HEK293 (cell line): Measurements from ENCODE around the gene OAS2.

Source experiments
- CTCF ChIA-PET: fragments of 350-600 bp; formaldehyde crosslinking; extraction: SDS; loops from one replicate; lab custom pipeline; 2021; ENCODE audit warnings: antibody characterized with exemption; lab: Yijun Ruan, JAX
- POLR2A ChIA-PET: fragments of 300-600 bp; formaldehyde crosslinking; extraction: SDS; loops from one replicate; lab custom pipeline; 2020; ENCODE audit warnings: antibody characterized with exemption, inconsistent platforms; lab: Yijun Ruan, JAX
- H3K27ac ChIP-seq: fragments of 200-500 bp; sonication (Bioruptor generic); 2 replicates; pipeline ENCODE4 v1.5.1; 2014; ENCODE audit warnings: low read depth, low read length, control low read depth, inconsistent platforms; ENCODE audit errors: extremely low read depth
- H3K36me3 ChIP-seq, 2 experiments: fragments of 200-500 bp in 1 of 2; sonication (Bioruptor generic) in 1 of 2; 1 replicate in 1 of 2; 2 replicates in 1 of 2; pipeline ENCODE4 v1.5.1; 2014 to 2017; ENCODE audit warnings: inconsistent platforms in 2 of 2, low read length in 2 of 2; ENCODE audit not compliant: control insufficient read depth in 2 of 2, insufficient read depth in 1 of 2
- H3K4me1 ChIP-seq: fragments of 200-500 bp; sonication (Bioruptor generic); 2 replicates; pipeline ENCODE4 v1.5.1; 2014; ENCODE audit warnings: mild to moderate bottlenecking, low read length, inconsistent platforms; ENCODE audit not compliant: control insufficient read depth, insufficient read depth
- H3K4me3 ChIP-seq: 2 replicates; pipeline ENCODE4 v1.5.1; 2011; ENCODE audit warnings: low read depth, mild to moderate bottlenecking, control low read depth, low read length, moderate library complexity
- H3K9me3 ChIP-seq: fragments of 200-500 bp; sonication (Bioruptor generic); 2 replicates; pipeline ENCODE4 v1.5.1; 2014; ENCODE audit warnings: low read depth, low read length, inconsistent platforms; ENCODE audit not compliant: control insufficient read depth, insufficient read depth
- EGR2 ChIP-seq: fragments of 450-650 bp; formaldehyde crosslinking; IDR thresholded peaks from 2 replicates; pipeline ENCODE4 v1.5.1; 2016; ENCODE audit warnings: low read depth, missing biosample characterization, missing genetic modification characterization
- ELK4 ChIP-seq: IDR thresholded peaks from 2 replicates; pipeline ENCODE4 v1.6.1; 2011; ENCODE audit warnings: mild to moderate bottlenecking, low read depth, low read length, borderline replicate concordance
- KLF7 ChIP-seq: fragments of 450-650 bp; formaldehyde crosslinking; IDR thresholded peaks from 2 replicates; pipeline ENCODE4 v1.5.1; 2016; ENCODE audit warnings: missing biosample characterization, missing genetic modification characterization, borderline replicate concordance
- SCRT2 ChIP-seq: fragments of 450-650 bp; formaldehyde crosslinking; IDR thresholded peaks from 2 replicates; pipeline ENCODE4 v1.5.1; 2016; ENCODE audit warnings: missing biosample characterization, missing genetic modification characterization
- SP2 ChIP-seq: fragments of 450-650 bp; formaldehyde crosslinking; IDR thresholded peaks from 2 replicates; pipeline ENCODE4 v1.5.1; 2016; ENCODE audit warnings: missing biosample characterization, missing genetic modification characterization
- SP3 ChIP-seq: fragments of 450-650 bp; formaldehyde crosslinking; IDR thresholded peaks from 2 replicates; pipeline ENCODE4 v1.5.1; 2016; ENCODE audit warnings: missing biosample characterization, missing genetic modification characterization
- TCF7L2 ChIP-seq: IDR thresholded peaks from 2 replicates; pipeline ENCODE4 v1.6.1; 2011; ENCODE audit warnings: low read depth, mild to moderate bottlenecking, inconsistent platforms, low read length, moderate library complexity, borderline replicate concordance
- ZBTB17 ChIP-seq: fragments of 450-650 bp; formaldehyde crosslinking; IDR thresholded peaks from 2 replicates; pipeline ENCODE4 v1.5.1; 2016; ENCODE audit warnings: missing biosample characterization, missing genetic modification characterization
- ZBTB20 ChIP-seq: fragments of 450-650 bp; formaldehyde crosslinking; IDR thresholded peaks from 2 replicates; pipeline ENCODE4 v1.5.1; 2016; ENCODE audit warnings: missing biosample characterization, missing genetic modification characterization
- ZFP41 ChIP-seq: fragments of 450-650 bp; formaldehyde crosslinking; IDR thresholded peaks from 2 replicates; pipeline ENCODE4 v1.5.1; 2016; ENCODE audit warnings: missing biosample characterization, missing genetic modification characterization, borderline replicate concordance
- ZNF19 ChIP-seq: fragments of 450-650 bp; formaldehyde crosslinking; IDR thresholded peaks from 2 replicates; pipeline ENCODE4; 2016; ENCODE audit warnings: missing biosample characterization, missing genetic modification characterization, low read depth
- ZNF239 ChIP-seq: fragments of 450-650 bp; formaldehyde crosslinking; IDR thresholded peaks from 2 replicates; pipeline ENCODE4 v1.5.1; 2016; ENCODE audit warnings: missing biosample characterization, missing genetic modification characterization
- ZNF248 ChIP-seq: fragments of 450-650 bp; formaldehyde crosslinking; IDR thresholded peaks from 2 replicates; pipeline ENCODE4 v1.5.1; 2017; ENCODE audit warnings: missing biosample characterization, missing genetic modification characterization
- ZNF266 ChIP-seq: fragments of 450-650 bp; formaldehyde crosslinking; IDR thresholded peaks from 2 replicates; pipeline ENCODE4 v1.5.1; 2016; ENCODE audit warnings: missing biosample characterization, missing genetic modification characterization, low read depth
- ZNF423 ChIP-seq: fragments of 450-650 bp; formaldehyde crosslinking; IDR thresholded peaks from 2 replicates; pipeline ENCODE4 v1.5.1; 2016; ENCODE audit warnings: missing biosample characterization, missing genetic modification characterization
- ZNF473 ChIP-seq: fragments of 450-650 bp; formaldehyde crosslinking; IDR thresholded peaks from 2 replicates; pipeline ENCODE4 v1.5.1; 2017; ENCODE audit warnings: missing biosample characterization, missing genetic modification characterization
- ZNF501 ChIP-seq: fragments of 450-650 bp; formaldehyde crosslinking; IDR thresholded peaks from 2 replicates; pipeline ENCODE4 v1.5.1; 2016; ENCODE audit warnings: missing biosample characterization, missing genetic modification characterization
- ZNF521 ChIP-seq: fragments of 450-650 bp; formaldehyde crosslinking; IDR thresholded peaks from 2 replicates; pipeline ENCODE4 v1.5.1; 2017; ENCODE audit warnings: missing biosample characterization, mild to moderate bottlenecking, missing genetic modification characterization
- ZNF555 ChIP-seq: fragments of 450-650 bp; formaldehyde crosslinking; conservative IDR thresholded peaks from 2 replicates; pipeline ENCODE4 v1.5.1; 2017; ENCODE audit warnings: missing biosample characterization, mild to moderate bottlenecking, missing genetic modification characterization, inconsistent platforms
- ZNF561 ChIP-seq: fragments of 450-650 bp; IDR thresholded peaks from 2 replicates; pipeline ENCODE4 v1.5.1; 2018; ENCODE audit warnings: missing biosample characterization, missing genetic modification characterization, borderline replicate concordance
- TF ChIP-seq, protein P1 (sequence below): fragments of 450-650 bp; formaldehyde crosslinking; IDR thresholded peaks from 2 replicates; pipeline ENCODE4 v1.5.0; 2017; ENCODE audit warnings: missing biosample characterization, missing genetic modification characterization, borderline replicate concordance
- TF ChIP-seq, protein P2 (sequence below): fragments of 450-650 bp; formaldehyde crosslinking; optimal IDR thresholded peaks from 2 replicates; pipeline ENCODE3; 2016; ENCODE audit warnings: missing biosample characterization, mild to moderate bottlenecking, missing genetic modification characterization

Gene OAS2

DNA sequence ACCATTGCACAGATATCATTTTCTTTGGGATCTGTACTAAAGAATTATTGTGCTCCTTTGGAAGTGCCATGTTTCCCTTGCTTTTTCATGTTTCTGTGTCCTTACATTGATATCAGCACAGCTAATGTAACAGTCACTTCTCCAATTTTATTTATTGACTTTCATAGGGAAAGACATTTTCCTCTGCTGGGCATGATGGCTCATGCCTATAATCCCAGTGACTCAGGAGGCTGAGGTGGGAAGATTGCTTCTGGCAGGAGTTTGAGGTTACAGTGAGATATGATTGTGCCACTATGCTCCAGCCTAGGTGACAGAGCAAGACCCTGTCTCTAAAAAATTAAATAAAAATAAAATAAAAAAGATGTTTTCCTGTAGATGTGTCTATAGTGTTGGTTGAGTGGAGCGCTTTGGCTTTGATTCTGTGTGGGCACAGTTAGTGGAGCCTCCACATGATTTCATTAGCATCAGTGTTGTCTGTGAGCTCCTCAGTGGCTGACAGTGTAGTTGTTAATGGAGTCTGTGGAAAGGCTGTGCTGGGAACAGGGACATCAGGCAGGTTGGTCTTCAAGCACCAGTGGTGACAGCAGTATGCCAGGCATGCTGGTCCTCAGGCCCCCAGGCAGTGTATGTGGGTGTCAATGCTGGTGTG is 7.4 kb downstream of the OAS2 start (continued):
- TF ChIP-seq, protein P1, sequence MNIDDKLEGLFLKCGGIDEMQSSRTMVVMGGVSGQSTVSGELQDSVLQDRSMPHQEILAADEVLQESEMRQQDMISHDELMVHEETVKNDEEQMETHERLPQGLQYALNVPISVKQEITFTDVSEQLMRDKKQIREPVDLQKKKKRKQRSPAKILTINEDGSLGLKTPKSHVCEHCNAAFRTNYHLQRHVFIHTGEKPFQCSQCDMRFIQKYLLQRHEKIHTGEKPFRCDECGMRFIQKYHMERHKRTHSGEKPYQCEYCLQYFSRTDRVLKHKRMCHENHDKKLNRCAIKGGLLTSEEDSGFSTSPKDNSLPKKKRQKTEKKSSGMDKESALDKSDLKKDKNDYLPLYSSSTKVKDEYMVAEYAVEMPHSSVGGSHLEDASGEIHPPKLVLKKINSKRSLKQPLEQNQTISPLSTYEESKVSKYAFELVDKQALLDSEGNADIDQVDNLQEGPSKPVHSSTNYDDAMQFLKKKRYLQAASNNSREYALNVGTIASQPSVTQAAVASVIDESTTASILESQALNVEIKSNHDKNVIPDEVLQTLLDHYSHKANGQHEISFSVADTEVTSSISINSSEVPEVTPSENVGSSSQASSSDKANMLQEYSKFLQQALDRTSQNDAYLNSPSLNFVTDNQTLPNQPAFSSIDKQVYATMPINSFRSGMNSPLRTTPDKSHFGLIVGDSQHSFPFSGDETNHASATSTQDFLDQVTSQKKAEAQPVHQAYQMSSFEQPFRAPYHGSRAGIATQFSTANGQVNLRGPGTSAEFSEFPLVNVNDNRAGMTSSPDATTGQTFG (tag by site-specific recombination) = no peak
- TF ChIP-seq ZNF266 (tag by site-specific recombination) = no peak
- TF ChIP-seq EGR2 (tag by site-specific recombination) = no peak
- TF ChIP-seq ELK4 = no peak
- TF ChIP-seq SP2 (tag by site-specific recombination) = no peak
- TF ChIP-seq KLF7 (tag by site-specific recombination) = no peak
- no peak for TF ChIP-seq ZNF19 (tag by site-specific recombination)
- TF ChIP-seq ZNF501 (tag by site-specific recombination) = no peak
- no peak for TF ChIP-seq ZFP41 (tag by site-specific recombination)
- no peak for TF ChIP-seq ZNF555 (tag by site-specific recombination)
- TF ChIP-seq ZBTB17 = no peak
- TF ChIP-seq ZNF521 (tag by site-specific recombination) = no peak

DNA sequence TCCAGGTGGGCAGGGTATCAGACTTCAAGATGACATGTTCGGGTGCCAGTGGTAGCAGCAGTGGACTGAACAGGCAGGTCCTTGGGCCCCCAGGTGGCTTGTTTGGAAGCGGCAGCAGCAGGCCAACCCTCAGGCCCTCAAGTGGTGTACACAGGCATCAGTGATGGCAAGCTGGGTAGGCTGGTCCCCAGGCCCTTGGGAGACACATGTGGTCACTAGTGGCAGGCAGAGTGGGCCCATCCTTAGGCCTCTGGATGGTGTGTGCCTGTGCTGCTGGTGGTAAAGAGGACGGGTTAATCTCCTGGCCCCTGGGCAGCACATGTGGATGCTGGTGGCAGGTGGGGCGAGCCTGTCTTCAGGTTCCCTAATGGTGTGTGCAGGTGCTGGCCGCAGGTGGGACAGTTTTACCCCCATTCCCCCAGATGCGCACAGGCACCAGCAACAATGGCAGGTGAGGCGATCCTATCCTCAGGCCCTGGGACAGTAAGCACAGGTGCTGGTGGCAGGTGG is 8.0 kb downstream of the OAS2 start:
- ChIA-PET POLR2A (no interaction called here), CTCF (no interaction called here)
- no peak overlapping the region for H3K27ac ChIP-seq
- no peaks in the 10 kb centered on the region for H3K36me3 ChIP-seq
- H3K4me1 ChIP-seq = no peaks in the 10 kb centered on the region
- no peak overlapping the region for H3K4me3 ChIP-seq
- TF ChIP-seq SCRT2 (tag by site-specific recombination) = no peak
- TF ChIP-seq TCF7L2 = no peak
- no peak for TF ChIP-seq ZNF248
- no peak for TF ChIP-seq ZBTB20 (tag by site-specific recombination)
- no peak for TF ChIP-seq ZNF266 (tag by site-specific recombination)
- no peak for TF ChIP-seq ZNF239 (tag by site-specific recombination)
- TF ChIP-seq ZNF473 = no peak
- TF ChIP-seq ZNF423 (tag by site-specific recombination) = no peak
- no peak for TF ChIP-seq SP3 (tag by site-specific recombination)
- TF ChIP-seq ZNF561 = no peak
- TF ChIP-seq, protein P2, sequence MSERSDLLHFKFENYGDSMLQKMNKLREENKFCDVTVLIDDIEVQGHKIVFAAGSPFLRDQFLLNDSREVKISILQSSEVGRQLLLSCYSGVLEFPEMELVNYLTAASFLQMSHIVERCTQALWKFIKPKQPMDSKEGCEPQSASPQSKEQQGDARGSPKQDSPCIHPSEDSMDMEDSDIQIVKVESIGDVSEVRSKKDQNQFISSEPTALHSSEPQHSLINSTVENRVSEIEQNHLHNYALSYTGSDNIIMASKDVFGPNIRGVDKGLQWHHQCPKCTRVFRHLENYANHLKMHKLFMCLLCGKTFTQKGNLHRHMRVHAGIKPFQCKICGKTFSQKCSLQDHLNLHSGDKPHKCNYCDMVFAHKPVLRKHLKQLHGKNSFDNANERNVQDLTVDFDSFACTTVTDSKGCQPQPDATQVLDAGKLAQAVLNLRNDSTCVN (tag by site-specific recombination) = no peak
- no peaks in the 10 kb centered on the region for H3K9me3 ChIP-seq
